Measurements from ENCODE around the gene PBX4.

GRCh38 chr19:19551853-19552192, 66.7 kb downstream of the PBX4 start:
- no peak for TF ChIP-seq POLR2A (IDR thresholded peaks at IDR 0.05; ENCODE audit: low read length)
- no peak for TF ChIP-seq GATA1 (IDR thresholded peaks at IDR 0.05; ENCODE audit: low read depth, low read length)
